Right lobe of liver (tissue), 4 donors: Measurements from ENCODE around the gene TSSK3.

Source experiments
- POLR2A ChIP-seq: fragments of 450-650 bp; IDR thresholded peaks from one replicate; pipeline ENCODE4 v1.6.1; 2017; ENCODE audit warnings: antibody characterized with exemption, mild to moderate bottlenecking
- TF ChIP-seq, protein P1 (sequence below), 4 donors: fragments of 200-600 bp in 3 of 4; fragments of 450-650 bp in 1 of 4; IDR thresholded peaks; one replicate each; pipeline versions ENCODE4 v1.5.1 to v1.8.0; 2016 to 2022; ENCODE audit warnings: antibody characterized with exemption in 4 of 4, mild to moderate bottlenecking in 2 of 4
- donor health status: DM: no; HTN: no; CAD: no.
- donor health status: DM: no; HTN: no; CAD: no.
- donor health status: DM: no; HTN: yes; CAD: no.

DNA sequence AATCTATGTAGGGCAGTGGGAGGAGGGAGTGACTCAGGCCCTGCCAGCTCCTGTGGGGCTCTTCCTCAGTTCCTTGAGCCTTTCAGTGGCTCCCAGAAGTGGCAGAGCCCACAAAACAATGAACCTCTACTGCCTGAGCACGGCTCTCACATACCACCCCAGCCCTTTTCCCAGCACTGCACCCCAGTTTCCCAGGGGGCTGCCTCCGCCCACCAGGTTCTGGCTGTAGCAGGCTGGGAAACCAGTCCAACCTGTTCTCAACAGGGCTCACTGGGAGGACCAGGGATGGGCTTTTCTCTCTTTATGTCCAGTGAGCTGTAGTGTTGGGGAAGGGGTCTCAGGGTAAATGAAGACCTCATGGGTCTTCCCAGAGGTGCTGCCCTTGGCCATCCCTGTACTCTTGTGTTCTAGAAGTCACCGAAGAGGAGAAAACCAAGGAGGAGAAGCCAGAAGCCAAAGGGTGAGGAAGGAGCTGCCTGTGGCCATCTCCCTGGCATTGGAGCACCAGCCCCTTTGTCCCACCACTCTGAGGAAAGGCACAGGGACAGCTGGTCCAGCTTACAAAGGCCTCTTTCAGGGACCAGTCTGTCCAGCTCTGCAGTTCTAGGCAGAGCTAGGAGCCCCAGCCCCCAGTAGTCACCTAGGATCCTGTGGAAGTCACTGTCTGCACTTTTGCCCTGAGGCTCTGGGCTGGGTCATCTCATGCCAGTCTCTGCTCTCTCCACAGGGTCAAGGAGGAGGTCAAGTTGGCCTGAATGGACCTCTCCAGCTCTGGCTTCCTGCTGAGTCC, 29.9 kb upstream of the TSSK3 start:
- TF ChIP-seq, protein P1, sequence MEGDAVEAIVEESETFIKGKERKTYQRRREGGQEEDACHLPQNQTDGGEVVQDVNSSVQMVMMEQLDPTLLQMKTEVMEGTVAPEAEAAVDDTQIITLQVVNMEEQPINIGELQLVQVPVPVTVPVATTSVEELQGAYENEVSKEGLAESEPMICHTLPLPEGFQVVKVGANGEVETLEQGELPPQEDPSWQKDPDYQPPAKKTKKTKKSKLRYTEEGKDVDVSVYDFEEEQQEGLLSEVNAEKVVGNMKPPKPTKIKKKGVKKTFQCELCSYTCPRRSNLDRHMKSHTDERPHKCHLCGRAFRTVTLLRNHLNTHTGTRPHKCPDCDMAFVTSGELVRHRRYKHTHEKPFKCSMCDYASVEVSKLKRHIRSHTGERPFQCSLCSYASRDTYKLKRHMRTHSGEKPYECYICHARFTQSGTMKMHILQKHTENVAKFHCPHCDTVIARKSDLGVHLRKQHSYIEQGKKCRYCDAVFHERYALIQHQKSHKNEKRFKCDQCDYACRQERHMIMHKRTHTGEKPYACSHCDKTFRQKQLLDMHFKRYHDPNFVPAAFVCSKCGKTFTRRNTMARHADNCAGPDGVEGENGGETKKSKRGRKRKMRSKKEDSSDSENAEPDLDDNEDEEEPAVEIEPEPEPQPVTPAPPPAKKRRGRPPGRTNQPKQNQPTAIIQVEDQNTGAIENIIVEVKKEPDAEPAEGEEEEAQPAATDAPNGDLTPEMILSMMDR (IDR thresholded peaks at IDR 0.05), result no peak
- no peak for TF ChIP-seq POLR2A
